ENCODE results near the gene ANXA3.
"Not testable (repeated sequence)": the region's sequence is repeated elsewhere in the genome, so short reads cannot be mapped to it uniquely, and the experiment has no call there.

ANXA3 gene

DNA sequence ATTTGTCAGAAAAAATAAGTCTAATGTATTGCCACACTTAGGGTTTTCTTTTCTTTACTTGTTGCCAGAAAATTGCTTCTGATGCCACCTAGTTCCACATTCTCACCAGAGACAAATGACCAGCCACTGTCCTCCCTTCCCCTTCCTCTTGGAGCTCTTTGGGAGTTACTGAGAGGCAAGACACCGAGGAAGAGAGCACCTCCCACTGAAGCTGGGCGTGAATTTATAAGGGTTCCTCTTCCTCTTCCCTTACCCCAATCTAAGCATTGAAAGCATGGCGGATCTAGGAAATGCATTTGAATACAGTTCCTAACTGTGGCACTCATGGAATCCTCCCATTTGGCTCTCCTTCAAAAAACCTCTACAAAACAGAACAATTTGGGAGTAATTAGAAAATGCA lies 30.0 kb downstream of the ANXA3 start:
- FAIRE-seq, result no peak

DNA sequence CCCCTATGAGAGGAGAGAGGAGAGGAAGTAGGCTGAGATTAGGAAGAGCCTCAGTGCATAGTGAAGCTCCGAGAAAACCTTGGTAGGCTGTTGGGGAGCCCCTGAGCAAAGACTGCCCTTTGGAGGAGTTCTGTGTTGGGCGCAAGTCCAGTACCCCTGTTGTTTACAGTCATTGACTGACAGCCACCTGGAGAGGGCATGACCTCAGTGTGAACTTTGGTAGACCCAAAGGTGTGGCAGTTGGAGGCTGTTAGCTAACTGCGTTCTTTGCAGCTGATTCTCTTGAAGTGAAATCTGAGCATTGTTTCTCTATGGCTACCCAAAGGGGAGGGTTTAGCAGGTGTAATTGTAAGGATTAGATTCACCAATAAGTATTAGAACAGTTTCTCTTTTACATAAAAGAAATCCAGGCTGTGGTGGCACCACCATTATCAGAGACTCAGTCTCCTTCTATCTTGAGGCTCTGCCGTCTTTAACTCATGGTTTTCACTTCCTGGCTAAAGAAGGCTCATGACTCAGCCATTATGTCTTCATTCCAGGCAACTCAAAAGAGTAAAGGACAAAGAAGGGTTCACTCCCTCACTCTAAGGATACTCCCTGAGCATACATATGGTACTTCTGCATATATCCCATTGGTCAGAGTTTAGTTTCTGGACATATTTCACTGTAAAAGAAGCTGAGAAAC lies 33.4 kb downstream of the ANXA3 start:
- no peak for FAIRE-seq

DNA sequence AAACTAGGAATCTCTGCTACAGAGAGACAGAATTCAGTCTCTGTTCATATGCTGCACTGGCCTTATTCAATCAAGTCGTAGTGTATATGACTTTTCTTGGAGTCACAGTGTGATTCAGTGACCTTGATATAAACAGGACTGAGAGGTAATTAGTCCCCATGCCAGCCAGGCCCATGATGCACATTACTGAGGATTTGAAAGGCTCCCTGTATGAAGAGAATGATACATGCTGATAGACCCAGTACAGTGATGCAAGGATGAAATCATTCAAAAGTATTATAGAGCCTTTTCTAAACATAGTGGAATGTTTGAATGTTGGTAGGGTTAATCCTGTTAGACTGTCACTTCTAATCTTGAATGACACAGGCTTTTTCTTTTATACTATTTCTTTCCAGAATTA lies 34.1 kb downstream of the ANXA3 start:
- FAIRE-seq, result no peak

DNA sequence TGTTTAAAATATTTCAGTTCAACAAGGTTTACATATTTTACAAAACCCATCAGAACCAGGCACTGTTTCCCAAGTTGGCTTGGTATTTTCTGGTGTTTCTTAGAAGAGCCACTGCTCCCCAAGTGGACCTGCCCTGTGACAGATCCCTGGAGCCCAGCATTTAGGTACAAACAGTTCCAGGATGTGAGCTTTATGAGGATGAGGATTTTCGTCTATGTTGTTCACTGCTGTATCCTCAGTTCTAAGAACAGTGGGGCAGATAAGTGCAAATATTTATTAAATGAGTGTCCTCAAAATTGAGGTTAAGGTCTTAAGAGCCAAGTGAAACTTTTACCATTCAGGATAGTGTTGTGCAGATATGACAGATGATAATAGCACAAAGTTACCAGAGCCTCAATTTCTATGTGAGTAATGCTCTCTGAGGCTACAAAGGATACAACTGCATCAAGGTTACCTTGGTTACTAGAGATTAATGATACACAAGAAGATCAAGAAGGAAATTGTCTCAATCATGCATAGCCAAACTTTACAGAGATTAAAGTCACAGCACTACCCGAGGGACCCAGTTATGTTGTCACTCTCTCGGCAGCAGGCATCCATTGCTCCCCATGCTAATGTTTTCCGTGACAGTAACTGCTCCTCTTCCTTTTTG lies 37.5 kb downstream of the ANXA3 start:
- no peak for FAIRE-seq

DNA sequence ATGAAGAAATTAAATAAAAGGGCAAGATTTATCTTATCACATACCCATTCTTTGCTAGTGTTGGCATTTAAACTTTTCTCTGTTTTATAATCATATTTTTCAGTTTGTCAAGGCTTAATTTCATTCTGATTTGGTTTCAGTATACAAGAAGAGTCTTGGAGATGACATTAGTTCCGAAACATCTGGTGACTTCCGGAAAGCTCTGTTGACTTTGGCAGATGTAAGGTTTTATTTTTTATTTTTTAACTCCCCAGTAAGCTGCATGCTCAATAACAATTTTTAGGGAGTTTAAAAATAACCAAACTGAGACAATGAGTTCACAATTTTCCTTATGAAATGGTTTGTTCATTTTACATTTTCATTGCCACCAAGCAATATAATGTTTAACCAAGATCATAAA lies 39.8 kb downstream of the ANXA3 start:
- no peak for FAIRE-seq

DNA sequence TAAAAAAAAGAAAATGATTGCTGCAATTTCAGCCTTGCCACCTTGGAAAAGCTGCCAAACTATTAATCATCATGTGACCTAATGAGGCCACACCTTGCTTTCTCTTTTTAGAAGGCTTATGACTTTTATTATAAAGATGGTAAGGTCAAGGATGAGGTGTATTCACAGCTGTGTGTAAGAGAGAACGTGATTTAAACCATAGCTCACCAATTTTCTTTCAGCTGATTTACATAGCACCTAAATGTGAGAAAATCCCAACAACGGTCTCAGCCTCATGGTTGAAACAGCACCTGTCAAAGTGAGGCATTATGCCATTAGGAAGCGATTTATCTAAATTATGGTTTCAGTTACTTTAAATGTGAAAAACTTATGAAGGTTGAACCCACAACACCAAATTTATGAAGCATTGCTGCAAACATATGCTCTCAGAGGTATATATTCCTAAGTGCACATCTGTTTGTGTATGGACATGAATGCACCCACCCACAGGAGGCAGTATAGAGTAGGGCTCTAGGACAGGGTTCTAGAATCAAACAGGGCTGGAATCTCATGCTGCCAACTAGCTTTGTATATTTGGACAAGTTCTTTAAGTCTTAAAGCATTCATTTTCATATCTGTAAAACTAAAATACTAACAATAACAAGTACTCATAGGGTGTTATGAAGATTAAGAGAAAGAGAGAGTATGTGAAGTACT lies 40.7 kb downstream of the ANXA3 start:
- no peak for FAIRE-seq

DNA sequence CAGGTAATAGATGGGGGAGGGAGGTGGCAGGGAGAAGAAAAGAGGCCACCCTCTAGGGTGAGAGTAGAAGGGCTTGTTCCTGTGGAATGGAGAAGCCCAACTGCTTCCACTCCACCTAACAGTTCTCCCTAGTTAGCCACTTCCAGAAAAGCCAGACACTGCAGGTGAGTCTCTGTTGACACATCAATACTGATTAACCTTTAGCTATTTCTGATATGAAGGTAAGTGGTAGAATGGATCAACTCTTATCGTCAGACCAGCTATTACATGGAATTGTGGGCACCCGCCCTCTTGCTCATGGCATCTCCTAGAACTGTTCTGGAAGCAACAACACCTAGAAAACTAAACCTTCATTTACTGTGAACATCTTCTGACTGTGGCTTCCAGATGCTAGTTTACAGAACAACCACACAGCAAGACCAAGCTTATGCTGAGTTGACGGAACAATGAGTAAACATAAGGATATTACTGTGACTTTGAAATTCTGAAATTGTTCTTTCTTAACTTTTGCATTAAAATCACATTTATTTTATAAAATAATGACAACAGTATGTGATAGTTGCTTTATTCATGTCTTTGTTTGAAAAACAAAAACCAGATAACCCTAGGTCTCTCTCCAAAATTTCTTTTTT lies 44.7 kb downstream of the ANXA3 start:
- FAIRE-seq, result no peak

DNA sequence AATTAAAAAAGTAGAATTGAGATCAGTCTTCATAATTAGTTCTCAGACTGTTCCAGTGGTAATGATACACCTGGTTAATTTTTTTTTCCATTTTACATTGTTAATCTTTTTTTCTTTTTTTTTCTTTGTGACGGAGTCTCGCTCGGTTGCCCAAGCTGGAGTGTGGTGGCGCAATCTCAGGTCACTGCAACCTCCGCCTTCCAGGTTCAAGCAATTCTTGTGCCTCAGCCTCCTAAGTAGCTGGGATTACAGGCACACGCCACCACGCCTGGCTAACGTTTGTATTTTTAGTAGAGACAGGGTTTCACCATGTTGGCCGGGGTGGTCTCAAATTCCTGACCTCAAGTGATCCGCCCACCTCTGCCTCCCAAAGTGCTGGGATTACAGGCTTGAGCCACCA lies 46.9 kb downstream of the ANXA3 start:
- FAIRE-seq, result not testable (repeated sequence)

DNA sequence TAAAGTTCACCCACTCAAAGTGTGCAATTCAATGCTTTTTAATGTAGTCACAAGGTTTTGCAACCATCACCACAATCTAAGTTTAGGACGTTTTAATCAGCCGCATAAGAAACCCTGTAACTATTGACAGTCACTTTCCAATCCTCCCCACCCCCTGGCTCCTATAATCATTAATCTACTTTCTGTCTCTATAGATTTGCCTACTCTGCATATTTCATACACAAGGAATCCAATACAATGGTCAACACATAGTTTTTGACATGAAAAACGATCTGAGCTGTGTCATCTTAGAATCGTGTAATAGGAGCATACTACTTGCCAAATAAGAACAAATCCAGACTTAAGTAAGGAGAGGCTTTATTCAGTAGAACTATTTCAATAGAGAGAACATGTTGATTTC lies 47.6 kb downstream of the ANXA3 start:
- FAIRE-seq, result no peak

DNA sequence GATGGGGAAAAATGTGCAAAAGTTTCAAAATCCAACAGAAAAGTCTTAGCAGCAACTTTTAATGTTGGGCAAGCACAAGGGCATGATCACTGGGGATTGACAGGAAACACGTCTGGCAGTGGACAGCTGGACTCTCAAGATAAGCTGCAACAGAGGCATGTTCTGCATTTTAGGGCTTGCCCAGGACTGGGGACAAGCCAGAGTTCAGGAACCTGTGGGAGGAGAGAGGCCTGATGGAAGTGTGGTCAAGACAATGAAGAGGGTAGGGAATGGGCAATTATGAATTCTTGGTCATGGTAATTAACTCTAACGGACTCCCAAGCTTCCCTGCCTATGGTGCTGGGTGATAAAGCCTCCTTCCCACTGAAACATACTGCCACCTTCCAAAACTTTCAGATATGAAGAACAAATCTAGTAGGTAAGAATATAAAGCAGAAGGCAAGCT lies 48.4 kb downstream of the ANXA3 start:
- no peak for FAIRE-seq

DNA sequence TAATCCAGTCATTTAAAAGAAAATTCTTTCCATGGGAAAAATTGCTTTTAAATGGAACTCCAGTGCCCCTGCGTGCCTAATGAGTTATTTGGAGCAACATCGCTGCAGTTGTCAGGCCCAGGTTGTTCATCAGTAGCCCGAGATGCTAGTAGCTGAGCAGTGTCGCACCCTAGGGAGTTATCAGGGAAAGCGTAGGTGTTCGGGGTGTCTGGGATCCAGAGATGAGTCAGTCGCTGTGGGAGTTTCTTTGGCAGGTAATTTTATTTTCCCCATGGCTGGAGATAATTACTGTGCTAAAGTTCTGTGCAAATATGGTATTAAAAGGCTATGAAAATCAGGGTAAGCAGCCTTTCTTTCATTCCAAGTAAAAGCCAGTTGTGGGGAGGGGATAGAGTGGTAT lies 49.4 kb downstream of the ANXA3 start:
- no peak for FAIRE-seq

DNA sequence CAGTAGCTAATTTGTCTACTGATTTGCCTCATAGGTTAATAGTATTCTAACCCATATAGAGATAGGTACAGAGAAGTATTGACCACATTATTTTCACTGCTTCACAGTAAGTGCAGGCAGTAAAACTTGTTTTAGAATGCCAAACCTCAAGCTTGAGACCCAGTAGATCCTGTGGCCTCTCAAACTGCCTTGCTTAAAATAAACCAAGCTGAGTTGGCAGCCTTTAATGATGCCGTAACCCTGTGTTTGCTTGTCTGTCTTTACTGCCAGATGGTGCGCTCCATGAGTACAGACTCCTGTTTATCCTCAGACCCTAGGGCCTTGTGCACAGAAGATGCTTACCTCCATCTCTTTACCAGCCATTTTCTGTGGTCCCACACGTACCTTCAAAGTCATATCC lies 50.8 kb downstream of the ANXA3 start:
- no peak for FAIRE-seq

DNA sequence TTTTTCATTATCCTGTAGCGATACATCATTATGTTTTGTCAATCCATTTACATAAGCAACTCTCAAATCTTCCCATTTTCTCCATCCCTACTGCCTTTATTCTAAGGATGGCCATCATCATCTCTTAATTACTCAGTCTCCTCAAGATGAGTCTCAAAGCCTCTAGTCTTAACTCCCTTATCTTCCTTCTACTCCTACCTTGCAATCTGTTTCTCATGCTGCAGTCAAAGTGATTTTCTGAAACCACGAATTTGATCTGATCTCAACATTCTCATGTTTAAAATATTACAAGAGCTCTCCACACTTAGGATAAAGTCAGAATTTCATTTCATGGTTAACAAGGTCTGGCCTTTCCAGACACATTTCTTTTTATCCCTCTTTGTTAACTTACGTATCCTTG lies 51.8 kb downstream of the ANXA3 start:
- no peak for FAIRE-seq

DNA sequence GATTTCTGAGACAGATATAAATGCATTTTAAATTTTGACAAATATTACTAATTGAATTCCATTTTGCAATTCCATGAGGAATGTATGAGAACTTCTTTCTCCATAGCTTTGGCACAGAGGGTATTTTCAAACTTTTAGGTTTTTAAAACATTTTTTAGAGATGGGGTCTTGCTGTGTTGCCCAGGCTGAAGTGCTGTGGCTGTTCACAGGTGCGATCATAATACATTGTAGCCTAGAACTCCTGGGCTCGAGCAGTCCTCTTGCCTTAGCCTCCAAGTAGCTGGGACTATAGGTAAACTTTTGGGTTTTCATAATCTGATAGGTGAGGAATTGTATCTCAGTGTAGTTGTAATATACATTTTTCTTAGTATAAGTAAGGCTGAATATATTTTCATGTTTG lies 53.4 kb downstream of the ANXA3 start:
- no peak for FAIRE-seq

DNA sequence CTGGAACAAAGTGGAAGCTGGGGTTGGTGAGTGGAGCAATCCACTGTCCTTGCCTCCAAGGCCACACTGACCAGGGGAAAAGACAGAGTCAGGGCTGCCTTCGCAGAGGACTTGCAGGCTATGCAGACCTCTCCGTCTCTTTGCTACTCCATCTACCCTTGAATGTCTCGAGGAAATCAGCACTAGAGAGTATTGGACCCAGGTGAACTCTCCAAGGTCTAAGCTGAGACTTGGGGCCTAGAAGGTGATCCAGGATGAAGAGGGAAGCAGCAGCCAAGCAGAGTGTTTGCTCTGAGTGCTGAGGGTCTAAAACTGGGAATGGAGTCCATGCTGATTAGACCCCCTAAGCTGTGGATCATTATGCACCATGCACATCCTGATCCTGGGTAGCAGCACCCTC lies 54.5 kb downstream of the ANXA3 start:
- no peak for FAIRE-seq

DNA sequence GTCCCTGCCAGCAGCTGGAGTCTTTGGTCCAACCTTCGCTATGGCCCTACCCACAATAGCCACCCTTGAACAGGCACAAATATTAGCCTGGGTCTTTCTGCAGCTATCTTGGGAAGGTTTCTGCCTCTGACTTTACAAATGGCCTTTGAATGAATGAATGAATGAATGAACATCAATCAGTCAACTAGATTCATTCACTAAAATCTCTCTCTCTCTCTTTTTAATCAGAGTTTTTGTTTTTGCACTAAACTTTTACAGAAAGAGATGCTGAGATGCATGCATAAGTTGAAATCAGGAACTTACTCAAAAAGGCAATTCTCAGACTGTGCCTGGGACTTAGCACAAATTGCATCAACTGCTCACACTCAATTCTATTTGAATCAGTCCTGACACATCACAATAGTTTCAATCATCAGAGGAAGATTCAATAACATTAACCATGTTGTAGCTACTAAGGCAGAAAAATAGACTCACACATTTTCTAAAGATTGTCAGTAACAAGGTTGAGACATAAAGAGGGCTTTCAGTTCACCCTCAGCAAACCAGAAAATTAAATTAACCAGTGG lies 55.0 kb downstream of the ANXA3 start:
- FAIRE-seq, result no peak

DNA sequence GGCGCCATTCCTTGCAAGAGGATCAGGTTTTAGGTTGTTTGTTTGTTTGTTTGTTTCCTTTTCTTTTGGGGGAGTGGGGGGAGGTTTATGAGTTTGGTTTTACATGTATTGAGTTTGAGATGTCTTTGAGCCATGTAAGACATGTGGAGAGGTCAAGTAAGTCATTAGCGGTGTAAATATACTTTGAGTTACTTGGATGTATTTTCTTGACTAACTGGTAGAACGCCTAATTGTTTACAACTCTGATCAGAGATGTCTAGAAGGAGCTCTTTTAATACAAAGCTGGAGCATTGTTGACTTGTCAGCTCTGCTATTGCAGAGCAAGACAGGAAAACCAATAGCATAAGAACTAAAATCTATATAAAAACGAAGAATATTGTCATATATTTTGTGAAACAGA lies 57.1 kb downstream of the ANXA3 start:
- FAIRE-seq, result no peak

DNA sequence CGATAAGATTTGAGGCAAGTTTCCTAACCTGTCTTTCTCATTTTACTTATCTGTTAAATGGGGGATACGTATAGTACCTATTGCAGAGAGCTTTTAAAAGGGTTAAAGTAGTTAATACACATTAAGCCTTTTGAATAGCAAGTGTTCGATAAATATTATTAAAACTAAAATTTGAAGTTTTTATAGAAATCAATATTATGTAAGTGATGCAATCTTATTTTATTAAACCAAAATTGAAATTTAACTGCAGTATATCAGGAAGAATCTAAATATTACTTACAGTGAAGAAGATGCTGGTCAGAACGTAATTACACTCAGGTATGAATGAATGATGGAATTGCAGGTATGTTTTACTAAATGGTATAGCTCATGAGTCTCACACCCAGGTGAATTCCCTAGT lies 58.0 kb downstream of the ANXA3 start:
- FAIRE-seq, result no peak

DNA sequence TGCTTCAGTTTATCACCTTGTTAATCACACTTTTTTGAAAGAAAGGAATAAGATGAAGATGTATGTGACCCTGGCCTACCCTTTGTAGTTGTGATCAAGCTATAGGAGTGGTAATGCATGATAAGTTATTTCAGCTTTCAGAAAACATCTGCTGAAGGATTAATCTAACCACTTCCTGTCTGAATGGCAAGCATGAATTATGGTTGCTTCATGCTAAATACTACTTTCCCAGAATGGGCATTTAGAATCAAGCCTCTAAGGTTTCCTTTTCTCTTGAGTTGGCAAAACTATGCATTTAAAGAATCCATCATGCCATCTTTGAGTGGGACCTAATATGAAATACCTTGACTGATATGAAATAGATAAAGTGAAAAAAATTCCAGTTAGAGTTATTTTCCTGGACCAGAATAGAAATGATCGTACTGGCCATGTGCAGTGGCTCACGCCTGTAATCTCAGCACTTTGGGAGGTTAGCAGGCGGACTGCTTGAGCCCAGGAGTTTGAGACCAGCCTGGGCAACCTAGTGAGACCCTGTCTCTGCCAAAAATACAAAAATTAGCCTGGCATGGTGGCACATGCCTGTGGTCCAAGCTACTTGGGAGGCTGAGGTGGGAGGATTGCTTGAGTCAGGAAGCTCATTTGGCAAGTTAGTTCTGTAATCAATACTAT lies 59.1 kb downstream of the ANXA3 start:
- FAIRE-seq, result no peak

DNA sequence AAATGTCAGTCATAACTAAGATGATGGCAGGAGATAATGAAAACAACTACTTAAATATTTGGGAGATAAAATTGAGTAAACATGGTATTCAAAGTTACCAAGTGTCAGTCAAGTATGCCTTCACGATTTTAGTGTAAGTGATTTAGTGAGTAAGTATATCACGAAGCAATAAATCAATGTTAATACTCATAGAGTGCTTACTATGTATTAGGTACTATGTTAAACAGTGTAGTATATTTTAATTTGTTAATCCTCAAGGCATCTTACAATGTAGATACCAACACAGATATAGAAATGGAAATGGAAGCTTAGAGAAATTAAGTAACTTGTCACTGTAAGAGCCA lies 59.6 kb downstream of the ANXA3 start:
- no peak for FAIRE-seq

DNA sequence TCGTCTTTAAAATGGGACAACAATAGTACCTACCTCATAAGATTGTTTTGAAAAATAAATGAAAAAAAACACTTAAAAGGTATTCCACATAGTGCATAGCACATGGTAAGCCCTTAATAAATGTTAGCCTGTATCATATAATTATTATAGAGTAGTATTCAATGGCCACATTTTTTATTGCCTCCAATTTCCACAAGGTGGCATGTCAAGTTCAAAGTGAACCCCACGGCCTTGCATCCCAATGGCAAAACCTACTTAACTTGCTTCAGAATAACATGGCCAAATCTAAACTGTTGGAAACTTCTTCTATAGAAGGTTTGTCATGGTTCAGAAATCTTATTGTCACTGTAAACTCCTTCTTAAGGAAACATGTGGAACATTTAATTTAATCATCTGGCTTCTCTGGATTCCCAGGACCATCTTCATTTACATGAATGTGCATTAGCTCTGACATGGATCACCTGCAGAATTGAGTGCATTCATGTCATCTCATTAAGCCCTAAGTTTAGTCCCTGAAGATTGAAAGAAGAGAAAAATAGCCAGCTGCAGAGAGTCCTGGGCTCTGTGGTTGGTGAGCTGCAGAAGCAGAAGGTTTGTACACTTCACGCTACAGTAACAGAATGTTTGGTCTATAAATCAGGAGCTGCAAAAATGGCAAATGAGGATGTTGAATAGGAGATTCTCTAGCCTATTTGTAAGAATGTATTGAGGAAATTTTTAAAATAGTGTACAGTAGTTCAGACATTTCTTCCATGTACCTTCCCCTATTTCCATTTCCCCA lies 61.0 kb downstream of the ANXA3 start:
- no peak for FAIRE-seq

All from TTC549 (cell line).